ENCODE data around the gene EIF1. TPM values are rescaled to one million over a fixed set of nuclear protein-coding genes. Genes with fewer than 3 reads are reported as not detected.
A peak's percentile ranks its signal among the peaks of the same experiment; 100 is the strongest.

EIF1 gene
- total and polyA plus RNA-seq, 2 donors (not counting 1 experiment from before 2014, with no cell fraction given), result 773 to 2,045 TPM

GRCh38 chr17:41692722-41693521 is 4.2 kb downstream of the EIF1 start:
- intact Hi-C loops (cut with micrococcal nuclease), result no loop called here
- peak overlapping the region; percentile 8 for H3K27ac Mint-ChIP-seq
- TF ChIP-seq CTCF (IDR thresholded peaks at IDR 0.05) (no peak), EZH2 (IDR thresholded peaks at IDR 0.05; ENCODE audit: borderline replicate concordance, insufficient read depth, low read depth, low read length, poor library complexity, severe bottlenecking) (no peak)
- Histone ChIP-seq H2AFZ (ENCODE audit: insufficient read depth, low read depth, low read length, poor library complexity, severe bottlenecking) (no peak overlapping the region), H3K4me3 (ENCODE audit: control extremely low read depth in 1 of 5, extremely low read depth in 1 of 5, insufficient read depth in 1 of 5, low read depth in 2 of 5, low read length in 4 of 5) (no peak overlapping the region), H3K36me3 (replicated peaks in 1 of 2; ENCODE audit: control extremely low read depth in 1 of 2, control insufficient read depth in 1 of 2, extremely low read depth in 1 of 2, insufficient read depth in 2 of 2, low read length in 1 of 2) (peaks cover 6 to 59% of the 10 kb centered on the region in 2 experiments), H3K9ac (ENCODE audit: low read length) (no peak overlapping the region), H3K4me2 (replicated peaks; ENCODE audit: low read depth, low read length, poor library complexity, severe bottlenecking) (no peak overlapping the region), H3K9me3 (ENCODE audit: control extremely low read depth in 1 of 3, control insufficient read depth in 2 of 3, insufficient read depth in 1 of 3, low read length in 2 of 3) (no peaks in the 10 kb centered on the region), H4K20me1 (ENCODE audit: control insufficient read depth, insufficient read depth, low read length, poor library complexity, severe bottlenecking) (peaks cover 46% of the 10 kb centered on the region), H3K4me1 (ENCODE audit: control insufficient read depth in 2 of 2, insufficient read depth in 2 of 2, low read length in 2 of 2) (peaks cover 17 to 26% of the 10 kb centered on the region in 2 donors), H3K27me3 (replicated peaks in 1 of 4; ENCODE audit: control extremely low read depth in 1 of 4, control insufficient read depth in 3 of 4, insufficient read depth in 4 of 4, low read length in 3 of 4) (no peaks in the 10 kb centered on the region), H3K79me2 (ENCODE audit: control insufficient read depth, insufficient read depth, low read length) (peaks cover 18% of the 10 kb centered on the region), H3K27ac (ENCODE audit: low read length in 2 of 2) (no peak overlapping the region)
- peaks cover 48% of the 10 kb centered on the region for H3K4me1 Mint-ChIP-seq
- H3K9me3 Mint-ChIP-seq (ENCODE audit: insufficient read depth), result no peaks in the 10 kb centered on the region
- DNase-seq (peak; percentile 54), ATAC-seq (ENCODE audit: low read depth) (no peak)
- H3K27me3 Mint-ChIP-seq, result no peaks in the 10 kb centered on the region
- CTCF ChIA-PET, result interaction anchor here (0.6 to 9.2 kb wide), 5 partner anchors 14 to 1159 kb away, joined by 3 to 212 read pairs (median 8); partner anchors contain the start of gene P3H4
- no peak overlapping the region for H3K4me3 Mint-ChIP-seq
- POLR2A ChIA-PET, result interaction anchor here (0.7 to 1.2 kb wide), 3 partner anchors 17 to 1712 kb away, joined by 4 to 10 read pairs (median 5); partner anchors contain the start of gene PSMD3
- WGBS (ENCODE audit: insufficient coverage), result 97% methylated on average over 9 of the region's 11 CpGs

GRCh38 chr17:41695134-41695661 is 6.5 kb downstream of the EIF1 start:
- WGBS (ENCODE audit: insufficient coverage), result 100% methylated on average over 5 of the region's 7 CpGs
- peaks cover 31% of the 10 kb centered on the region for H4K20me1 ChIP-seq (ENCODE audit: control insufficient read depth, insufficient read depth, low read length, poor library complexity, severe bottlenecking)
- Mint-ChIP-seq H3K27ac (no peak overlapping the region), H3K4me1 (peaks cover 38% of the 10 kb centered on the region), H3K9me3 (ENCODE audit: insufficient read depth) (no peaks in the 10 kb centered on the region), H3K4me3 (no peak overlapping the region), H3K27me3 (no peaks in the 10 kb centered on the region)
- intact Hi-C loops (cut with micrococcal nuclease), result no loop called here
- CTCF ChIA-PET, result interaction anchor here (0.7 to 9.2 kb wide), 12 partner anchors 10 to 1454 kb away, joined by 3 to 212 read pairs (median 8); no protein-coding TSS in a partner anchor
- H2AFZ ChIP-seq (ENCODE audit: insufficient read depth, low read depth, low read length, poor library complexity, severe bottlenecking), result no peak overlapping the region
- H3K27me3 ChIP-seq (replicated peaks in 1 of 4; ENCODE audit: control extremely low read depth in 1 of 4, control insufficient read depth in 3 of 4, insufficient read depth in 4 of 4, low read length in 3 of 4), result no peaks in the 10 kb centered on the region
- H3K4me1 ChIP-seq (ENCODE audit: control insufficient read depth in 2 of 2, insufficient read depth in 2 of 2, low read length in 2 of 2), result peaks cover 8 to 14% of the 10 kb centered on the region in 2 donors
- no peak for ATAC-seq (ENCODE audit: low read depth)
- H3K27ac ChIP-seq (ENCODE audit: low read length in 2 of 2), result no peak overlapping the region
- no peak overlapping the region for H3K9ac ChIP-seq (ENCODE audit: low read length)
- peaks cover 9% of the 10 kb centered on the region for H3K79me2 ChIP-seq (ENCODE audit: control insufficient read depth, insufficient read depth, low read length)
- POLR2A ChIA-PET, result no interaction called here
- H3K4me2 ChIP-seq (replicated peaks; ENCODE audit: low read depth, low read length, poor library complexity, severe bottlenecking), result no peak overlapping the region
- H3K9me3 ChIP-seq (ENCODE audit: control extremely low read depth in 1 of 3, control insufficient read depth in 2 of 3, insufficient read depth in 1 of 3, low read length in 2 of 3), result no peaks in the 10 kb centered on the region
- H3K4me3 ChIP-seq (ENCODE audit: control extremely low read depth in 1 of 5, extremely low read depth in 1 of 5, insufficient read depth in 1 of 5, low read depth in 2 of 5, low read length in 4 of 5), result no peak overlapping the region
- peaks cover 3 to 51% of the 10 kb centered on the region in 2 experiments for H3K36me3 ChIP-seq (replicated peaks in 1 of 2; ENCODE audit: control extremely low read depth in 1 of 2, control insufficient read depth in 1 of 2, extremely low read depth in 1 of 2, insufficient read depth in 2 of 2, low read length in 1 of 2)
- TF ChIP-seq CTCF (IDR thresholded peaks at IDR 0.05), result no peak
- TF ChIP-seq EZH2 (IDR thresholded peaks at IDR 0.05; ENCODE audit: borderline replicate concordance, insufficient read depth, low read depth, low read length, poor library complexity, severe bottlenecking), result no peak
- DNase-seq, result no peak

Measured in B cell (primary cell).